Measurements from ENCODE around the gene NEK10. TPM values are rescaled to one million over a fixed set of nuclear protein-coding genes. Genes with fewer than 3 reads are reported as not detected.

NEK10 gene
- total RNA-seq, 1 donor from 2014 or later: 7.3 TPM

DNA sequence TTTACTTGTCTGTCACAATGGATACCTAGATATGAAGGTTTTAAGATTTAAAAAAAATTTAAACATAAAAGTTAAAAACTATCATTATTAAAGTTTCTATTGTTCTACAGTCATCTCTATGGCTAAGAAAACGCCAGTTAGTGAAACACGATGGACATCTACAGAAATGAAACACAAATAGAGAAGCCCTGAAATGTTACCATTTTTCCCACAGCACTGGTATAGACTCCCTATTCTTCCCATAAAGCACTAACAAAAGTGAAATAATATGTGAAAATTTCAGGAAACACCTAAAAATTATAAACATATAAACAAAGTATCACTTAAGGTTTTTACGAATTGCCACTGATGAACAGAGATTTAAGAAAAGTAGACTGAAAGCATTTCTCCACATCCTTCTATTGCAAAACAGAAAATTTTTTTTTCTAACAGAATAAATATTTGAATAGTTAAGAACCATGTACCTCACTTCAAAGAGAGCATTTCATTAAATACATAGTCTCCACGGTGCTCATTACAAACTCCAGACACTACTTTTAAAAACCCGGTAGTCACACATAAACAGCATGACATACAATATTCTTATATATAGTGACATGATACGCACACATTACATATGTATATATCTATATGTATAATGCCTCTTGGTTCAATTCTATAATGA lies 7.1 kb upstream of the NEK10 start:
- TF ChIP-seq, protein P1, sequence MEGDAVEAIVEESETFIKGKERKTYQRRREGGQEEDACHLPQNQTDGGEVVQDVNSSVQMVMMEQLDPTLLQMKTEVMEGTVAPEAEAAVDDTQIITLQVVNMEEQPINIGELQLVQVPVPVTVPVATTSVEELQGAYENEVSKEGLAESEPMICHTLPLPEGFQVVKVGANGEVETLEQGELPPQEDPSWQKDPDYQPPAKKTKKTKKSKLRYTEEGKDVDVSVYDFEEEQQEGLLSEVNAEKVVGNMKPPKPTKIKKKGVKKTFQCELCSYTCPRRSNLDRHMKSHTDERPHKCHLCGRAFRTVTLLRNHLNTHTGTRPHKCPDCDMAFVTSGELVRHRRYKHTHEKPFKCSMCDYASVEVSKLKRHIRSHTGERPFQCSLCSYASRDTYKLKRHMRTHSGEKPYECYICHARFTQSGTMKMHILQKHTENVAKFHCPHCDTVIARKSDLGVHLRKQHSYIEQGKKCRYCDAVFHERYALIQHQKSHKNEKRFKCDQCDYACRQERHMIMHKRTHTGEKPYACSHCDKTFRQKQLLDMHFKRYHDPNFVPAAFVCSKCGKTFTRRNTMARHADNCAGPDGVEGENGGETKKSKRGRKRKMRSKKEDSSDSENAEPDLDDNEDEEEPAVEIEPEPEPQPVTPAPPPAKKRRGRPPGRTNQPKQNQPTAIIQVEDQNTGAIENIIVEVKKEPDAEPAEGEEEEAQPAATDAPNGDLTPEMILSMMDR (IDR thresholded peaks at IDR 0.05): no peak

DNA sequence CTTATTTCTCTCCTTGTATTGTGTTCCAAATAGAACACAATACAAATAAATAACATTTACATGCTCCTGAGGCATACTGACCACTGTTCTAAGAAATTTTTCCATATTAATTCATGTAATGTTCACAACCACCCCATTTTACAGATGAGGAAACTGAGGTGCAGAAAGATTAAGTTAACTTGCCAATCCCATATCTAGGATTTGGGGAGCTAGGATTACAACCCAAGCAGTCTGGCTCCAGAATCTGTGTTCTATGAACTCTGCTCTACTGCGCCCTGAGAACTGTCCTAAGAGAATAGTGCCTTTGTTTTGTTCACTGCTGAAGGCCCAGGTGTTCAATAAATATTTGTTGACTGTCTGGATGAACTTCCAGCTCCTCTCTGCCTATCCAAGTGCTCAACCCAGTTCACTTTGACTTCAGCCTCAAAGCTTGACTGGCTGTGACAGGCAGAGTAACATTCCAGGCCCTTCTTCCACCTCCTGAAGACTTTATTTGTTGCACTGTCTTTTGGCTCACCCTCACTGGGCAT lies 3.1 kb downstream of the NEK10 start:
- H3K27ac Mint-ChIP-seq (ENCODE audit: unreplicated experiment): no peak overlapping the region
- TF ChIP-seq, protein P1 (IDR thresholded peaks at IDR 0.05): no peak
- no peaks in the 10 kb centered on the region for H3K9me3 Mint-ChIP-seq (ENCODE audit: low read depth)
- peaks cover 8% of the 10 kb centered on the region for H3K36me3 Mint-ChIP-seq (ENCODE audit: low read depth)
- DNase-seq (ENCODE audit: low spot score): no peak
- H3K4me1 Mint-ChIP-seq (ENCODE audit: low read depth): peaks cover 14% of the 10 kb centered on the region
- no peaks in the 10 kb centered on the region for H3K27me3 Mint-ChIP-seq (ENCODE audit: low read depth)
- H3K4me3 Mint-ChIP-seq (ENCODE audit: unreplicated experiment): no peak overlapping the region

More for the DNA sequence above, 7.1 kb upstream of the NEK10 start:
- H3K27ac Mint-ChIP-seq (ENCODE audit: unreplicated experiment): no peak overlapping the region
- no peaks in the 10 kb centered on the region for H3K9me3 Mint-ChIP-seq (ENCODE audit: low read depth)
- no peaks in the 10 kb centered on the region for H3K27me3 Mint-ChIP-seq (ENCODE audit: low read depth)
- DNase-seq (ENCODE audit: low spot score): no peak
- H3K4me3 Mint-ChIP-seq (ENCODE audit: unreplicated experiment): no peak overlapping the region
- peaks cover 4% of the 10 kb centered on the region for H3K4me1 Mint-ChIP-seq (ENCODE audit: low read depth)
- peaks cover 12% of the 10 kb centered on the region for H3K36me3 Mint-ChIP-seq (ENCODE audit: low read depth)

DNA sequence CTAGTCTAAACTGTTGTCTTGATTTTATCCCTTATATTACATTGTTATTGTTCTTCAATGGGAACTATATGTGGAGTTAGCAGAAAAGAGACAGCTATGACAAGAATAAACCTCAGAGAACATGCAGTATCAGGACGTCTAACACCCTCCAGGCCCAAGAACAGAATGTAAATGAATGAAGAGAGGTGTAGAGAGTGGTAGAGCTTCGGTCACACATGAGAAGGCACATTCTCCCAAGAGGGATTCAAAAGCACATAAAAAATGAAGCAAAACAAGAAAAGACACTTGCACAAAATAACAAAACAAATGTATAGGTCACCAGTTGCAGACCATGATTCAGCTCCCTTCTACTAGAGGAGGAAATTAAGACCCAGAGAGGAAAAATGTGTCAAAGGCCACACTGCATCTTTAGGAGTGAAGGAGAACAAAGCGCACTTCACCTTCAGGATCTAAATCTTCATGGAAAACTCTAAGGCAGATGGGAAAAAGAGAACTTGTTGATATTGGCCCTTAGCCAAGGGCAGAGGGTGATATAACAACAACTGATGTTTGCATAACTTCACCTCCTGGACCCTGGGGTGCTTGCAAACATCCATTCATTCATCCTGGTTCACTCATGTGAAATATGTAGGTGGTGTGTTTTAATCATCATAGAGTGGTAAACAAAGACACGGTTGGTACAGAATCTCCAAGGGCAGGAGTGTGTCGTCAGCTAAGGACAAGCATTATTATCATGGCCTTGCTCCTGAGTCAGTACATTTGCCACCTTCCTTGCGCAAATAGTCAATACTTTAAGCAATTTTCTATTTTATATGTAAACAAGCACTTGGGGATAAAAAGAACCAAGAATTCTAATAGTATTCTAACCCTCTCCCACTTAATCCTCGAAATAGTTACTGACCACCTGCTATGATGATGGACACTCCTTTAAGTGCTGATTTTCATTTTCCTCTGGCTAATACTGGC lies 8.8 kb downstream of the NEK10 start:
- no peaks in the 10 kb centered on the region for H3K27me3 Mint-ChIP-seq (ENCODE audit: low read depth)
- no peak for DNase-seq (ENCODE audit: low spot score)
- H3K9me3 Mint-ChIP-seq (ENCODE audit: low read depth): no peaks in the 10 kb centered on the region
- peaks cover 23% of the 10 kb centered on the region for H3K4me1 Mint-ChIP-seq (ENCODE audit: low read depth)
- H3K27ac Mint-ChIP-seq (ENCODE audit: unreplicated experiment): no peak overlapping the region
- H3K36me3 Mint-ChIP-seq (ENCODE audit: low read depth): no peaks in the 10 kb centered on the region
- TF ChIP-seq, protein P1 (IDR thresholded peaks at IDR 0.05): no peak
- no peak overlapping the region for H3K4me3 Mint-ChIP-seq (ENCODE audit: unreplicated experiment)

DNA sequence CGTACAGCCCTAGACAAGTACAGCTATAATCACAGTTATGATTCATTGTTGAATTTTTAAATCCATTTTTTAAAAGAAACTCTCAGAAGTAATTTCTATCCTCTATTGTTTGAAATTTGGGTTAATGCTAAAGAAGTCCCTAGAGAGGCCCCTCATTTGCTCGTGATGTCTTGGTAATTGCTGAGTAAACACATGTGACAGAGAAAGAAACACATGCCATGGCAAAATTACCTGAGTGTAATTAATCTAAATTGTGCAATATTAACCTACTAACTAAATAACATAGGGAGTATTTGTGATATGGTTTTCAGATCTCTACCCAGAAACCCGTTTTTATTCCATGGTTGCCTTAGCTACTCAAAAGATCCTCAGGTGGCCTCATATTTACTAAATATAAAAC lies 10.8 kb downstream of the NEK10 start:
- peaks cover 39% of the 10 kb centered on the region for H3K4me1 Mint-ChIP-seq (ENCODE audit: low read depth)
- no peak for DNase-seq (ENCODE audit: low spot score)
- H3K36me3 Mint-ChIP-seq (ENCODE audit: low read depth): no peaks in the 10 kb centered on the region
- H3K4me3 Mint-ChIP-seq (ENCODE audit: unreplicated experiment): no peak overlapping the region
- no peaks in the 10 kb centered on the region for H3K27me3 Mint-ChIP-seq (ENCODE audit: low read depth)
- TF ChIP-seq, protein P1 (IDR thresholded peaks at IDR 0.05): no peak
- no peaks in the 10 kb centered on the region for H3K9me3 Mint-ChIP-seq (ENCODE audit: low read depth)
- H3K27ac Mint-ChIP-seq (ENCODE audit: unreplicated experiment): no peak overlapping the region

DNA sequence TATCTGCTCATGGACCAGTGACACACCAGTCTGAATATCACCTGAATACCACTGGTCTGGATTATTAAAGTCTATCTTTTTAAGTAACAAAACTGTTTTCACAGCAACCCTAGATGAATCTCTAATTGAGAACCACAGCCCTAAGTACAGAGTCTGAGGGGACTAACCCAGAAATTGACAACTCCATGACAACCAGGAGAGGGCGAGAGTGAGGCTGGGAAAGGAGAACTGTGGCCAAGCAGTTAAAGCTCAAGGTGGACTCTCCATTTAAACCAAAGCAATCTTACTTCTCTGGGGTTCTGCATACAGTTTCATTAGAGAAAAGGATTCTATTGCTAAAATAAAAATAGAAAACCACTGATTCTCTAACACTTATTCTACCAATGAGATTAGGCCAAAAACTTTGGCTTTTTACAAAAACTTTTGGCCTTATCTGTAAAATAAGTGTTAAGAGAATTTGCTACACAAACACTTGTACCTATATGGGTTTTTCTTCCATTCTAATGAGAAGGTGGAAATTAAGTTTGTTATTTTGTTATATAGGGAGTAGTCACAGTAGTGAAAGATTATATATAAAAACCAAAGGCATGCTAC lies 11.4 kb downstream of the NEK10 start:
- no peak for DNase-seq (ENCODE audit: low spot score)
- Mint-ChIP-seq H3K9me3 (ENCODE audit: low read depth) (no peaks in the 10 kb centered on the region), H3K4me1 (ENCODE audit: low read depth) (peaks cover 39% of the 10 kb centered on the region), H3K27ac (ENCODE audit: unreplicated experiment) (no peak overlapping the region), H3K36me3 (ENCODE audit: low read depth) (no peaks in the 10 kb centered on the region), H3K4me3 (ENCODE audit: unreplicated experiment) (no peak overlapping the region), H3K27me3 (ENCODE audit: low read depth) (no peaks in the 10 kb centered on the region)
- TF ChIP-seq, protein P1 (IDR thresholded peaks at IDR 0.05): peak; percentile 77

Measured in chondrocyte (in vitro differentiated cells).